C4-2B (cell line): ENCODE results near the gene PSD.

Source experiments
- CTCF ChIP-seq: fragments of 450-650 bp; conservative IDR thresholded peaks from 2 replicates; pipeline ENCODE4 v1.5.1; 2017; ENCODE audit warnings: mild to moderate bottlenecking
- ZFX ChIP-seq: fragments of 450-650 bp; IDR thresholded peaks from 2 replicates; pipeline ENCODE4 v1.6.1; 2017

GRCh38 chr10:102403115-102403514, 15.5 kb downstream of the PSD start:
- TF ChIP-seq CTCF = no peak
- no peak for TF ChIP-seq ZFX
